Stimulated activated CD4-positive, alpha-beta T cell treated with anti-CD3 and anti-CD28 coated beads, Interleukin-1b, Interleukin-23, amount 100 ng/mL, for 48 hours (primary cell): ENCODE results near the gene KAT7.
A peak's percentile ranks its signal among the peaks of the same experiment; 100 is the strongest.
"Not testable (repeated sequence)": the region's sequence is repeated elsewhere in the genome, so short reads cannot be mapped to it uniquely, and the experiment has no call there.

Experiments used
- DNase-seq: peaks from one replicate; pipeline ENCODE4 v3.0.0-alpha.2; 2020

Gene KAT7

GRCh38 chr17:49814781-49815529 is 26.5 kb downstream of the KAT7 start:
- DNase-seq: no peak

- no peak for DNase-seq
Observed at GRCh38 chr17:49815761-49816281, 27.3 kb downstream of the KAT7 start.

GRCh38 chr17:49817993-49818392 is 29.5 kb downstream of the KAT7 start:
- peak; percentile 29 for DNase-seq

- no peak for DNase-seq
Observed at GRCh38 chr17:49819138-49819537, 30.7 kb downstream of the KAT7 start.

GRCh38 chr17:49819651-49820050 is 31.2 kb downstream of the KAT7 start:
- no peak for DNase-seq

- DNase-seq: no peak
Observed at GRCh38 chr17:49820773-49821172, 32.3 kb downstream of the KAT7 start.

GRCh38 chr17:49821466-49821865 is 33.0 kb downstream of the KAT7 start:
- no peak for DNase-seq

- DNase-seq: no peak
Observed at GRCh38 chr17:49821916-49822315, 33.4 kb downstream of the KAT7 start.

GRCh38 chr17:49822829-49823228 is 34.3 kb downstream of the KAT7 start:
- DNase-seq: no peak

GRCh38 chr17:49823614-49824013 is 35.1 kb downstream of the KAT7 start:
- DNase-seq: no peak

- no peak for DNase-seq
Observed at GRCh38 chr17:49825645-49826044, 37.2 kb downstream of the KAT7 start.

GRCh38 chr17:49828325-49828724 is 39.8 kb downstream of the KAT7 start:
- DNase-seq: not testable (repeated sequence)

- DNase-seq: no peak
Observed at GRCh38 chr17:49829026-49829425, 40.5 kb downstream of the KAT7 start.

- DNase-seq: no peak
Observed at GRCh38 chr17:49830605-49831004, 42.1 kb downstream of the KAT7 start.

GRCh38 chr17:49832840-49833599 is 44.5 kb downstream of the KAT7 start:
- DNase-seq: no peak

GRCh38 chr17:49834118-49834743 is 45.8 kb downstream of the KAT7 start:
- DNase-seq: no peak

- no peak for DNase-seq
Observed at GRCh38 chr17:49835472-49835871, 47.0 kb downstream of the KAT7 start.

GRCh38 chr17:49836111-49837030 is 47.9 kb downstream of the KAT7 start:
- no peak for DNase-seq

- DNase-seq: no peak
Observed at GRCh38 chr17:49839455-49839854, 51.0 kb downstream of the KAT7 start.

GRCh38 chr17:49841548-49841947 is 53.1 kb downstream of the KAT7 start:
- DNase-seq: no peak

GRCh38 chr17:49842371-49842770 is 53.9 kb downstream of the KAT7 start:
- DNase-seq: no peak

- DNase-seq: no peak
Observed at GRCh38 chr17:49842846-49843245, 54.4 kb downstream of the KAT7 start.
